Measurements from ENCODE around the gene RFT1.

RFT1 gene

GRCh38 chr3:53044711-53045517 is 85.3 kb downstream of the RFT1 start (continued):
- TF ChIP-seq ZNF560 (tag by site-specific recombination; IDR thresholded peaks at IDR 0.05; ENCODE audit: borderline replicate concordance) (no peak), SCRT2 (tag by site-specific recombination; IDR thresholded peaks at IDR 0.05) (0 out of 2 replicates have a peak, but pooled peaks have one; percentile 33), ZNF133 (tag by site-specific recombination; IDR thresholded peaks at IDR 0.05) (no peak), OSR2 (tag by site-specific recombination; IDR thresholded peaks at IDR 0.05) (no peak), ZNF157 (tag by site-specific recombination; IDR thresholded peaks at IDR 0.05) (no peak), ZEB2 (tag by site-specific recombination; IDR thresholded peaks at IDR 0.05) (peak; percentile 58; the same call in 1 of the 2 replicates), ZNF768 (tag by site-specific recombination; IDR thresholded peaks at IDR 0.05) (no peak), PRDM10 (tag by site-specific recombination; IDR thresholded peaks at IDR 0.05) (peak; percentile 94), ZNF184 (tag by site-specific recombination; IDR thresholded peaks at IDR 0.05) (no peak), REPIN1 (tag by site-specific recombination; IDR thresholded peaks at IDR 0.05; ENCODE audit: low read depth) (no peak), ZNF639 (tag by site-specific recombination; IDR thresholded peaks at IDR 0.05) (no peak), REST (tag by site-specific recombination; IDR thresholded peaks at IDR 0.05) (no peak), ZNF354C (tag by site-specific recombination; IDR thresholded peaks at IDR 0.05; ENCODE audit: borderline replicate concordance, low read depth) (no peak), PRDM6 (tag by site-specific recombination; IDR thresholded peaks at IDR 0.05) (no peak), SETDB1 (IDR thresholded peaks at IDR 0.05; ENCODE audit: insufficient read length, low read length) (no peak), ZNF221 (tag by site-specific recombination; IDR thresholded peaks at IDR 0.05; ENCODE audit: borderline replicate concordance) (no peak), ZNF704 (tag by site-specific recombination; IDR thresholded peaks at IDR 0.05) (no peak), ZNF621 (tag by site-specific recombination; IDR thresholded peaks at IDR 0.05) (no peak), ZNF529 (tag by site-specific recombination; IDR thresholded peaks at IDR 0.05; ENCODE audit: insufficient replicate concordance) (no peak), AEBP2 (tag by site-specific recombination; IDR thresholded peaks at IDR 0.05; ENCODE audit: borderline replicate concordance) (no peak), ZNF175 (tag by site-specific recombination; IDR thresholded peaks at IDR 0.05) (no peak), ZNF362 (tag by site-specific recombination; IDR thresholded peaks at IDR 0.05) (no peak), BCL6B (tag by site-specific recombination; IDR thresholded peaks at IDR 0.05) (no peak)
